Activated CD4-positive, alpha-beta memory T cell treated with anti-CD3 and anti-CD28 coated beads, Interleukin-2, amount 10 ng/mL, durations not matched to agents 7 days and 5 days (primary cell): ENCODE results near the gene FNTB. TPM values are rescaled to one million over a fixed set of nuclear protein-coding genes. Genes with fewer than 3 reads are reported as not detected.

ENCODE experiments used
- CTCF ChIA-PET: fragments of 350-600 bp; sonication (Branson Sonifier 250); formaldehyde crosslinking; loops from one replicate; lab custom pipeline; 2021; ENCODE audit warnings: antibody characterized with exemption, inconsistent platforms; lab: Charles Lee
- POLR2A ChIA-PET: fragments of 350-600 bp; sonication (Branson Sonifier 250); formaldehyde crosslinking; loops from one replicate; lab custom pipeline; 2021; ENCODE audit warnings: antibody characterized with exemption; lab: Charles Lee
- DNase-seq: peaks from one replicate; pipeline ENCODE4 v3.0.0-alpha.2; 2020
- H3K27ac Mint-ChIP-seq: one replicate; pipeline ENCODE4 v1.8.0; 2021; ENCODE audit warnings: mild to moderate bottlenecking, mixed read lengths
- H3K27me3 Mint-ChIP-seq: one replicate; pipeline ENCODE4 v1.8.0; 2021; ENCODE audit warnings: mixed read lengths
- H3K36me3 Mint-ChIP-seq: one replicate; pipeline ENCODE4 v1.8.0; 2021; ENCODE audit warnings: low read depth, mixed read lengths
- H3K4me1 Mint-ChIP-seq: one replicate; pipeline ENCODE4 v1.8.0; 2021; ENCODE audit warnings: mixed read lengths
- H3K4me3 Mint-ChIP-seq: one replicate; pipeline ENCODE4 v1.8.0; 2021; ENCODE audit warnings: mild to moderate bottlenecking, mixed read lengths
- H3K9me3 Mint-ChIP-seq: one replicate; pipeline ENCODE4 v1.8.0; 2021; ENCODE audit warnings: mixed read lengths
- total RNA-seq, 2 experiments: library from RNA; stranded (reverse); gene quantifications; one replicate each; pipeline ENCODE4 v1.2.3, GENCODE V29; 2021

Gene FNTB
- total RNA-seq, 2 experiments from 2014 or later, result 12.3 to 16.1 TPM

DNA sequence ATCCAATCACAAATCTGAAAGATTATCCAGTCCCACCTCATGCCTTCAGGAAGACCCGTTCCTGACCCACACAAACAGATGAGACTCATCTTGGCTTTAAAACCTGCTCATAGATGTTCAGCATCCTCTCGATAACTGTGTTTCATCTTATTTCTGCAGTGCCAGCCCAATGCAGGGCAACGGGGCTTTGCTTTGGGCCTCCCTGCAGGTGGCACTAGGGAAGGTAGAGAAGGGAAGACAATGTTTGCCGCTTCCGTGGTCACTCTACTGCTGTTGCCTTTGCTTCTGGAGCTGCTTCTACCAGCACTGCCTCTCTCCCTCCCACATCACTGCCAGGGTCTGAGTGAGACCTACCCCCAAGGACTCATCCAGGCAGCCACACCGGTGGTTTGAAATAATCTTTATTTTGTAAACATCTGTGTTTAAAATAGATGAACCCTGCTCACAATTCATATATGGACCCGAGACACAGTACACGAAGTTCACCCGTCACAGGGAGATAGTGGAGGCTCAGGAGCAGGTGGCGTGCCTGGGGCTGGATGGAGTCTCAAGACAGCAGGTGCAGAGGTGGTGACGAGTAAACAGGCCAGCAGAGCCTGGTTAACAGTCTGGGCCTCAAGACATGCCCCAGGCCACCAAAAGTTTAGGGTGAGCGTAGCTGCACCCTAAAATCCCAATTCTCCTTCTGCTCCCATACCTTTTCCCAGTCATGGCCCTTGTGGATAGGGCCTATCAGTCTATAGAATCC lies 41.1 kb upstream of the FNTB start:
- ChIA-PET POLR2A (no interaction called here), CTCF (no interaction called here)
- Mint-ChIP-seq H3K36me3 (peaks cover 31% of the 10 kb centered on the region), H3K27ac (no peak overlapping the region), H3K4me1 (peaks cover 25% of the 10 kb centered on the region), H3K9me3 (no peaks in the 10 kb centered on the region), H3K4me3 (no peak overlapping the region), H3K27me3 (no peaks in the 10 kb centered on the region)
- DNase-seq, result no peak

DNA sequence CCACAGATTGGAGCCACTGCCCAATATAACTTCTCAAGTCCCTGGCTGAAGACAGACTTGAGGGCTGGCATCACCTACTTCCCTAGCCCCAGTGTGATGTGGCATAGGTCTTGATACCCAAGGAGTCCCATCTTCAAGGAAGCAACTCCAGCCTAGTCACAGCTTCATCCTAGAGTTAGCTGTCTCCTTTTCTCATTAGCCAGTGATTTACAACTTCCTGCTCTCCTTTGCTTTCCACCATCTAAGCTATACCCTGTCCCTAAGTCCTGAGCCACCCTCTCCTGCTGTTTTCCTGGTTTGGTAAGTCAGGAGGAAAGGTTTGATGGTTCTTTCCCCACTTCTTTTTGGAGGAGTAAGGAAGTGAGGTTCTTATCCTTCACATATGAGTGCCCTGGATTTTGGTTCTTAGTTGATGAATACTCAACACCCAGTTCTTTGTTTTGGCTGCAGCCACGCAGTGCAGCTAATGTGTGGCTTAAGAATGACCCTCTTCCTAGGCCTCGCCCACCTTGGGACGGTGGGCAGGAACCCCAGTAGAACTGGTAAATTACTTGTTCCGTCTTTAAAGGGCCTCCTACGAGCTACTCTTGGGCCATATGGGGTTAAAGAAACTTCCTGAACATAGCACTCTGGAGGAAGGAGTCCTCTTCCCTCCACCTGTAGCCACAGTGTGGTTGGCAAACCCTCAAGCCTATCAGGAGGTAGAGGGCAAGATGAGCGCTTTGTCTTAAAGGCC lies 40.2 kb upstream of the FNTB start:
- Mint-ChIP-seq H3K4me1 (peaks cover 25% of the 10 kb centered on the region), H3K4me3 (no peak overlapping the region), H3K27ac (no peak overlapping the region), H3K27me3 (no peaks in the 10 kb centered on the region), H3K9me3 (no peaks in the 10 kb centered on the region), H3K36me3 (peaks cover 27% of the 10 kb centered on the region)
- CTCF ChIA-PET, result interaction anchor here (1.5 kb wide), 1 partner anchor 123 kb away, joined by 3 read pairs; no protein-coding TSS in a partner anchor
- POLR2A ChIA-PET, result interaction anchor here (1.0 kb wide), 1 partner anchor 10 kb away, joined by 3 read pairs; no protein-coding TSS in a partner anchor
- DNase-seq, result no peak

DNA sequence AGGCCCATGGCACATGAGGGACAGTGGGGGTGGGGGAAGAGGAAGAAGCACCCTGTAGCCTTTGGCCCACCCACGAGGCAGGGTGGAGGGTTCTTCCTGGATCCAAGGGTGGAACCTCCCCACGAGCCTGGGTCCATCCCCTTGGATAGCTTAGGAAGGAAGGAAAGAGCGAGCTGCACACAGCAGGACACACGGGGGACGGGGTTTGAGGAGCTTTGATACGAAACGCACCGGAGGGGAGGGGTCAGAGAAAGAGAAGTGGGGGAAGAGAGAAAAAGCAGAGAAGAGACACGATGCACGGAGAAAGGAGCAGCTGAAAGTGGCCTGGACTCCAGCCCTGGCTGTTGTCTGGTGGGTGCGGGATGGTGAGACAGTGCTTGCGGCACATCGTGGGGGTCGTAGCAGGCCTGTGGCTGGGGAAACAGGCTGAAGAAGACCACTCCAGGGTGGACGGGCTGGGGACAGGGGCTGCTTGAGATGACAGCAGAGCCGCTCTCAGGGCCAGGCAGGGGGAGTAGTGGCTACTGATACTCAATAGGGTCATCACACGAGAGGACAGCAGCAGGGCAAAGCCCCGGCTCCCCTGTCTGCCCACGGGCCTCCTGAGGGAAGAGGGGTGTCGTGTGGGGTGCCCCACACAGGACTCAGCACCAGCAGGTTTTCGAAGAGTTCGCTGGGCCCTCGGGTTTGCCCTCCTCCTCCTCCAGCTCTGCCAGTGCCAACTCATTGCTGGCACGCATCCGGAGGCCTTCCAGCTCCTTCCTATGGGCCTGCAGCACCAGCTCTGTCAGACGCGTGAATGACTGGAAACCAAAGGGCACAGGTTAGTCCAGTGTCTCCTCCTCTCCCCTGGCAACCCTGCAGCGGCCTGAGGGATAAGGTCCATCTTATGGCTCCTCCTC lies 38.7 kb upstream of the FNTB start:
- no peak for DNase-seq
- Mint-ChIP-seq H3K27ac (no peak overlapping the region), H3K27me3 (no peaks in the 10 kb centered on the region), H3K4me1 (peaks cover 22% of the 10 kb centered on the region), H3K4me3 (no peak overlapping the region), H3K9me3 (no peaks in the 10 kb centered on the region), H3K36me3 (peaks cover 24% of the 10 kb centered on the region)
- POLR2A ChIA-PET, result no interaction called here
- CTCF ChIA-PET, result interaction anchor here (1.5 to 2.1 kb wide), 2 partner anchors 10 to 125 kb away, joined by 3 to 4 read pairs; no protein-coding TSS in a partner anchor

DNA sequence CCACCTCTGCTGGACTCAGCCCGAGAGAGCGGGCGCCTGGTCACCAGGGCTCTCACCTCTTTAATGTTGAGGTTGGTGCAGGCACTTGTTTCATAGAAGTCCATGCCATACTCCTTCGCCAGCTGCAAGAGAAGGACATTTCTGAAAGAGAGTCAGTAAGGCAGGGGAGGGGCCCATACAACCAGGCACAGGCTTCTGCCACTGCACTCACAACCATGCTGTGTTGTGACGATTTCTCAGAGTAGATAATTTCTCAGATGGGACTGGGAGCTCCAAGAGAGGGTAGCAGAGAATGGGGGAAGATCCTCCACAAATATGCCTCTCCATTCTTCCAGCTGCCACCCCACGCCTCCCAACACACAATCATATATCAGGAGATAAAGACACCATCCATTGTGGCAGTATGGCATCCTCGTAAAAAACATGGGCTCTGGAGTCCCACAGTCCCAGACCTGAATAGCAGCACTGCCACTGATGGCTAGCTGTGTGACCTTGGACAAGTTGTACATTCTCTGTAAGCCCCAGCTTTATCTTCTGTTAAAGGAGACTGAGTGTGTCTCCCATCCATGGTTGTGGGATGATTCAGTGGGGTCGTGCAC lies 38.0 kb upstream of the FNTB start:
- POLR2A ChIA-PET, result no interaction called here
- H3K36me3 Mint-ChIP-seq, result peaks cover 18% of the 10 kb centered on the region
- H3K27me3 Mint-ChIP-seq, result no peaks in the 10 kb centered on the region
- DNase-seq, result no peak
- no peak overlapping the region for H3K27ac Mint-ChIP-seq
- CTCF ChIA-PET, result interaction anchor here (2.1 kb wide), 1 partner anchor 9 kb away, joined by 4 read pairs; no protein-coding TSS in a partner anchor
- no peak overlapping the region for H3K4me3 Mint-ChIP-seq
- peaks cover 14% of the 10 kb centered on the region for H3K4me1 Mint-ChIP-seq
- no peaks in the 10 kb centered on the region for H3K9me3 Mint-ChIP-seq

DNA sequence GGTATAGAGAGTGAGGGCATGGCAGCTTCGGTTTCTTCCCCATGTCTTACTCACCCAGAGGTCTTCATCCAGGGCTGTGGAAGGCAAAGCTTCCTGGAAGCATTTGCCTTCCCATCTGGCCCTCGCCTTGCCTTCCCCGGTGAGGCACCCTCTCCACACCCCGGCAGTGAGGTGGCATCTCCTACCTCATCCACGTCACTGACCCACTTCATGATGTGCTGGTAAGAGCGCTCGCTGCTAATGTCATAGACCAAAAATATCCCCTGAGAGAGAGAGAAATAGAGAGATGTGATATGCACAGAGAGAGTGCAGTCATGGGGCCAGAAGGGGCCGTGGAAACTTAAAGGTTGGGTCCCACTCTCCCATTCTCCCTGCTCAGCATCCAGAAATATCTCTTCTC lies 35.8 kb upstream of the FNTB start:
- no peaks in the 10 kb centered on the region for H3K9me3 Mint-ChIP-seq
- ChIA-PET CTCF (no interaction called here), POLR2A (interaction anchor here (1.3 kb wide), 1 partner anchor 36 kb away, joined by 4 read pairs; the partner anchor contains the start of gene CHURC1)
- no peaks in the 10 kb centered on the region for H3K27me3 Mint-ChIP-seq
- no peak overlapping the region for H3K4me3 Mint-ChIP-seq
- no peak overlapping the region for H3K27ac Mint-ChIP-seq
- H3K4me1 Mint-ChIP-seq, result peaks cover 2% of the 10 kb centered on the region
- peaks cover 9% of the 10 kb centered on the region for H3K36me3 Mint-ChIP-seq
- no peak for DNase-seq

DNA sequence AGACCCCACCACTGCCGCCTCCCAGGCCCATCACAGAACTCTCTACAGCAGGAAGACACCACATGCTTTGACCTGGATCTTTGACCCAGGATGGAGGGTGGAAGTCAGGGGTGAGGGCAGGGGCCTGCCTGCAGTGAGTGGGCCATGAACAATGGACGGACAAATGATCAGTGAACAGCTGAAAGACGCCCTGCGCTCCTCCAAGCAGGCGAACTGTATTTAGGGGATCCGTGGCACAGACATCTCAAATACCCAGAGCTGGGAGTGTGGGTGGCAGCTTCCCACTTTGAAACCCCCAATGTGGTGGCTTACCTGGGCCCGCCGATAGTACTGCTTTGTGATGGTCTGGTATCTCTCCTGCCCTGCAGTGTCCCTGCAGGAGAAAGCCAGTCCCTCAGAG lies 35.4 kb upstream of the FNTB start:
- no peak overlapping the region for H3K27ac Mint-ChIP-seq
- no peak overlapping the region for H3K4me3 Mint-ChIP-seq
- peaks cover 2% of the 10 kb centered on the region for H3K4me1 Mint-ChIP-seq
- CTCF ChIA-PET, result no interaction called here
- no peaks in the 10 kb centered on the region for H3K27me3 Mint-ChIP-seq
- H3K36me3 Mint-ChIP-seq, result peaks cover 7% of the 10 kb centered on the region
- H3K9me3 Mint-ChIP-seq, result no peaks in the 10 kb centered on the region
- DNase-seq, result no peak
- POLR2A ChIA-PET, result interaction anchor here (1.3 kb wide), 1 partner anchor 36 kb away, joined by 4 read pairs; the partner anchor contains the start of gene CHURC1

DNA sequence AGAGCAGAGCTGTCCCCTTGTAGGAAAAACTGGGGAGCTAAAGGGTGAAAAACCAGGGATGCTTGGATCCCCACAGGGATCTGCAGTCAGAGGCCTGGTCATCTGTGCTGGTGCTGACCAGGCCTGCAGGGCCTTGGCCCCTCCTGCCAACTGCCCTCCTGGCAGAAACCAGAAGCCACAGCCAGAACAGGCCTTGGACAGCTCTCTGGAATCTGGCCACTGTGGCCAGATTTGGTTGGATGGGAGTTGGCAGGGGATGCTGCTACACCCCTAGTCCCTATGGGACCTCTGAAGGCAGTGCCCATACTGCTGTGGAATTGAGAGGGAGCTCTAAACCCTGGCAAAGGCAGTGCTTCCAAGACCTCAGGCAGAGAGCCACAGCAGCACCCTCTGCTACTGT lies 35.0 kb upstream of the FNTB start:
- ChIA-PET CTCF (interaction anchor here (1.7 kb wide), 1 partner anchor 24 kb away, joined by 5 read pairs; no protein-coding TSS in a partner anchor), POLR2A (interaction anchor here (1.3 kb wide), 1 partner anchor 37 kb away, joined by 4 read pairs; the partner anchor contains the start of gene CHURC1)
- no peaks in the 10 kb centered on the region for H3K9me3 Mint-ChIP-seq
- H3K27me3 Mint-ChIP-seq, result no peaks in the 10 kb centered on the region
- DNase-seq, result no peak
- H3K4me1 Mint-ChIP-seq, result no peaks in the 10 kb centered on the region
- H3K36me3 Mint-ChIP-seq, result peaks cover 7% of the 10 kb centered on the region
- H3K4me3 Mint-ChIP-seq, result no peak overlapping the region
- H3K27ac Mint-ChIP-seq, result no peak overlapping the region

DNA sequence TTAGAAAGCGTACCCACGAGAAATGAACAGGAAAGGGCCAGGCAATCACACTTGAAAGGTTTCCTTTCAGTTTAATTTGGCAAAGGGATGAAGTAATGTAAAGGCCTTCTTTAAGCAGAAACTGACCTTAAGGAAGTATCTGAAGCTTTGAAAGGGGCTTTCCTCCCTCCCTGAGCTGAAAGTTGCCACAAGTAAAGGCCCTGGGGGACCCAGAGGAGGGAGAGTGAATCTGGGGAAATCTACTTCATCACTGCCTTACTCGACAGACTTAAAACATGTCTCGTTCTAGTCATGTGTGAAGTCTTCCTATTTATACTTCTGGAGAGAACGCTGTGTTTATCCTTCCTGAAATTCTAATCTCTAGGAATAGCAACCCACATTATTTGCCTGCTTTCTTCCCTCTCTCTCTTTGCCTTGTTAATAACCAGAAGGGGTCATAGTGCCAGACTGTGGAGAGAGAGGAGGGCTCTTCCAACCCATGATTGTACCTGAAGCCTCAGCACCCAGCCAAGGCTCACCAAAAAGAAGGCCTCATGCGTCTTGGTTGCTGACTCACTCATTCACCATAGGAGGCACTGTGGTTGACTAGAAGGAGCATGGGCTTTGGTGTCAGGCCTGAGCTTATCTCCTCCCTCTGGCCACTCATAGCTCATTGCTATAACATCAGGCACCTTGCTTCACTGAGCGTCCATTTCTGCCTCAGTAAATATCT lies 33.9 kb upstream of the FNTB start:
- Mint-ChIP-seq H3K4me1 (no peaks in the 10 kb centered on the region), H3K27me3 (no peaks in the 10 kb centered on the region), H3K9me3 (no peaks in the 10 kb centered on the region), H3K27ac (no peak overlapping the region), H3K4me3 (no peak overlapping the region), H3K36me3 (peaks cover under 1% of the 10 kb centered on the region)
- CTCF ChIA-PET, result interaction anchor here (1.2 to 1.7 kb wide), 3 partner anchors 13 to 38 kb away, joined by 3 to 5 read pairs (median 5); no protein-coding TSS in a partner anchor
- DNase-seq, result no peak
- POLR2A ChIA-PET, result interaction anchor here (1.1 kb wide), 1 partner anchor 38 kb away, joined by 3 read pairs; no protein-coding TSS in a partner anchor

DNA sequence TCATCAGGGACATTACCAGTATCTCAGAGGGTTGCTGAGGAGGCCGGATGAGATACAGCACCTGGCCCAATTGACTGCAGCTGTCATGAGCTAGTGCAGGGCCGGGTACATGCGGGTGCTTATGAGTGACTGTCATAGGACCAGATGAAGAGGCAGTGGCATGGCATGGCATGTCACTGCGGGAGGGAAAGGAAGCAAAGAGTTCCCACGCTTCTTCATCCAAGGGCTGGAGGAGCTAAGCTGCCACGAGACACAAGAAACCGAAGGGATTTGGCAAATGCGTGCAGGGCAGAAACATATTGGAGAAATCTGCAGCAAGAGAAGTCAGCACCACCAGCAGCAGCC lies 33.4 kb upstream of the FNTB start:
- ChIA-PET POLR2A (interaction anchor here (1.1 kb wide), 1 partner anchor 39 kb away, joined by 3 read pairs; no protein-coding TSS in a partner anchor), CTCF (interaction anchor here (1.2 to 1.7 kb wide), 3 partner anchors 12 to 38 kb away, joined by 3 to 5 read pairs (median 5); no protein-coding TSS in a partner anchor)
- no peak overlapping the region for H3K27ac Mint-ChIP-seq
- no peaks in the 10 kb centered on the region for H3K27me3 Mint-ChIP-seq
- no peaks in the 10 kb centered on the region for H3K4me1 Mint-ChIP-seq
- DNase-seq, result no peak
- no peaks in the 10 kb centered on the region for H3K9me3 Mint-ChIP-seq
- H3K4me3 Mint-ChIP-seq, result no peak overlapping the region
- H3K36me3 Mint-ChIP-seq, result no peaks in the 10 kb centered on the region

DNA sequence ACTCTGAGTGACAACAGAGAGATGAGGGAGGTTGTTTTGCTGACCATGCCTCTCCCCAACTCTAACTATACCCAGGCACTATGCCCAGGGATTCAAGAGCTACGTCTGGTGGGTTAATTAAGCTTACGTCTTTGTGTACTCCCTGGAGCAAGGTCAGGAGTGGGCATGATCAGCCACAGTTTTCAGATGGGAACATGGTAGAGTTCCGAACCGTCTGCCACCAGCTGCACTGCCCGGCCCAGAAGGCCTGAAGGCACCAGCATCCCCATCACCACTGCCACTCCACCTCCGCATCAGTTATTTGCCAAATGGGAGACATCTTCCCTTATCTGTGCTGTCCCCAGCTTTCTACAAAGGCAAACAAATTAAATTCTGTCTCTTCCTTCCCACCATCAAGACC lies 33.0 kb upstream of the FNTB start:
- ChIA-PET POLR2A (no interaction called here), CTCF (interaction anchor here (1.2 to 1.7 kb wide), 3 partner anchors 12 to 39 kb away, joined by 3 to 5 read pairs (median 5); no protein-coding TSS in a partner anchor)
- no peaks in the 10 kb centered on the region for H3K4me1 Mint-ChIP-seq
- no peak overlapping the region for H3K4me3 Mint-ChIP-seq
- no peaks in the 10 kb centered on the region for H3K27me3 Mint-ChIP-seq
- no peak overlapping the region for H3K27ac Mint-ChIP-seq
- DNase-seq, result no peak
- H3K9me3 Mint-ChIP-seq, result no peaks in the 10 kb centered on the region
- no peaks in the 10 kb centered on the region for H3K36me3 Mint-ChIP-seq

DNA sequence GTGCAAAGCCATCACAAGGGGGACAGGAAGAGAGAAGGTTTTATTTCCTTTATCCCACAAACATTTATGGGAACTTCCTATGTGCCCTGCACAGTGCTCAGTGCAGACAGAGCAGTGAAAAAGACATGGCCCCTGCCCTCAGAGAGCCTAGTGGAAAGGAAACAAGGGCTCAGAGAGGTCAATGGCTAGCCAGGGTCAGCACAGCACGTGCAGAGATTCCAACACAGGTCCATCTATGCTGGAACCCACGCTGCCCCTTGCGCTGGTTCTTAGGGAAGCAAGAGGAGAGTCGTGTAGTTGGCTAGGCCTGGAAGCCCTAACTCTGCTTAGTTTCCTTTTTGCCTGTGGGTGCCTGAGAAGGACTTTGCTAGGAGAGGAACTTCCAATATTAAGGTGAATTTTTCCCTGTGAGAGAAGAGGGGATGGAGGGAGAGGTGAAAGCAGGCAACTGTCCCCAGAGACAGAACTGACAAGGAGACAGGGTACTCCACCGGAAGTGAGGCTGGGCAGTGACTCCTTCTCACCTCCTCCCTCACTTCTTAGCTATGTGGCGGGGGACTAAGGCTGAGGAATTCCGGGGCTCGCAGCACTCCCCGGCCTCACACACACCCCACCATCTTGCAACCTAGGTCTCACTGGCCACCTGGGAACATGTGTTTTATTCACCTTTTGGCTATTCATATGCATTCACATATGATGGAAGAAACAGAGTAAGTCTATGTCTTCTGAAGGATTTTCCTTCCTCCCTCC lies 32.0 kb upstream of the FNTB start:
- Mint-ChIP-seq H3K27ac (no peak overlapping the region), H3K36me3 (no peaks in the 10 kb centered on the region), H3K4me3 (no peak overlapping the region), H3K9me3 (no peaks in the 10 kb centered on the region), H3K27me3 (no peaks in the 10 kb centered on the region), H3K4me1 (no peaks in the 10 kb centered on the region)
- DNase-seq, result no peak
- ChIA-PET CTCF (no interaction called here), POLR2A (no interaction called here)
